IPS DF 4.7 (cell line): ENCODE results near the gene SRPK3.
"Not testable (repeated sequence)": the region's sequence is repeated elsewhere in the genome, so short reads cannot be mapped to it uniquely, and the experiment has no call there.

Experiments
- DNase-seq: peaks from one replicate; pipeline ENCODE4 v3.0.0-alpha.2; 2013; ENCODE audit warnings: low spot score; ENCODE audit errors: extremely low read depth

The SRPK3 gene

GRCh38 chrX:153746359-153746758 is 34.5 kb upstream of the SRPK3 start:
- DNase-seq, result no peak

- DNase-seq, result not testable (repeated sequence)
Measured at GRCh38 chrX:153746991-153747390, 33.9 kb upstream of the SRPK3 start.

GRCh38 chrX:153749017-153749416 is 31.8 kb upstream of the SRPK3 start:
- not testable (repeated sequence) for DNase-seq

GRCh38 chrX:153750127-153750774 is 30.6 kb upstream of the SRPK3 start:
- DNase-seq, result no peak

- DNase-seq, result no peak
Measured at GRCh38 chrX:153755136-153755535, 25.7 kb upstream of the SRPK3 start.

GRCh38 chrX:153761863-153762262 is 19.0 kb upstream of the SRPK3 start:
- no peak for DNase-seq

GRCh38 chrX:153762626-153763173 is 18.1 kb upstream of the SRPK3 start:
- DNase-seq, result no peak

GRCh38 chrX:153763298-153763932 is 17.4 kb upstream of the SRPK3 start:
- DNase-seq, result no peak

- DNase-seq, result no peak
Measured at GRCh38 chrX:153763989-153764755, 16.7 kb upstream of the SRPK3 start, which contains the start of gene PLXNB3. PLXNB3 (plus strand) TSS chrX:153764249; CDS start chrX:153765536, 1,287 bp downstream.

GRCh38 chrX:153764786-153765137 is 16.1 kb upstream of the SRPK3 start:
- no peak for DNase-seq

GRCh38 chrX:153765138-153766079 is 15.4 kb upstream of the SRPK3 start:
- no peak for DNase-seq

GRCh38 chrX:153766098-153766817 is 14.6 kb upstream of the SRPK3 start:
- DNase-seq, result no peak

GRCh38 chrX:153766871-153767673 is 13.8 kb upstream of the SRPK3 start:
- no peak for DNase-seq

GRCh38 chrX:153767674-153768055 is 13.2 kb upstream of the SRPK3 start:
- DNase-seq, result no peak

- no peak for DNase-seq
Measured at GRCh38 chrX:153768311-153769157, 12.3 kb upstream of the SRPK3 start.

- DNase-seq, result no peak
Measured at GRCh38 chrX:153769158-153769864, 11.5 kb upstream of the SRPK3 start.

- no peak for DNase-seq
Measured at GRCh38 chrX:153769865-153770600, 10.8 kb upstream of the SRPK3 start.
